ENCODE data around the gene CRK.

DNA sequence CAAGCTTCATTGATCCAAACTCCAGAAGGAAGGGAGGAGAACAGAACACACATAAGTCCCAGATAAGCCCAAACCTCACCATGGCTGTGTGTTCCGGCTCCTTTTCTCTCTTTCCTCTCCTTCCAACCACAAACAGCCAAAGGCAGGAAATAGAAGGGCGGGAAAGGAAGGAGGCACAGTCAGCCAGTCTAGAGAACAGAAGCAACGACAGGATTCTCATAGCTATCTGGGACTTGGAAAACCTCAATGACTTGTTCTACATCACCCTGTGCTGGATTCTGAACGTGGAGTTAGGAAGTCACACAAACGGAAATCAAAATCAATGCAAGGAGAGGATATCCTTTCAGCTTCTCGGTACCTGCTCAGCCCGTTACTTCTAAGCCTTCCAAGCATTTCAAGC is 9.0 kb downstream of the CRK start:
- TF ChIP-seq CTCF (IDR thresholded peaks at IDR 0.05 in 2 of 3, conservative IDR thresholded peaks at IDR 0.05 in 1 of 3; ENCODE audit: control insufficient read depth in 2 of 3, extremely low read depth in 1 of 3, insufficient read depth in 1 of 3, low read depth in 3 of 3, low read length in 3 of 3) (no peak), CBFB (IDR thresholded peaks at IDR 0.05; ENCODE audit: low read depth) (no peak), ATF2 (IDR thresholded peaks at IDR 0.05; ENCODE audit: low read length) (no peak), RCOR1 (conservative IDR thresholded peaks at IDR 0.05; ENCODE audit: low read depth, low read length) (no peak)
